NT2/D1 (cell line): ENCODE results near the gene STAG1.
"Not testable (repeated sequence)": the region's sequence is repeated elsewhere in the genome, so short reads cannot be mapped to it uniquely, and the experiment has no call there.

ENCODE experiments used
- SUZ12 ChIP-seq: IDR thresholded peaks from 2 replicates; pipeline ENCODE4 v1.6.1; 2011; ENCODE audit not compliant: insufficient read length, insufficient read depth; ENCODE audit errors: extremely low read depth
- YY1 ChIP-seq: IDR thresholded peaks from 2 replicates; pipeline ENCODE4 v1.6.1; 2011; ENCODE audit not compliant: insufficient read length, insufficient read depth
- ZNF274 ChIP-seq: IDR thresholded peaks from 2 replicates; pipeline ENCODE4 v1.6.1; 2011; ENCODE audit warnings: mild to moderate bottlenecking, low read depth, low read length

- TF ChIP-seq YY1, ZNF274, SUZ12: not testable (repeated sequence)
Measured at GRCh38 chr3:136334726-136335125, 417.5 kb downstream of the STAG1 start.
